Activated T-helper 1 cell treated with anti-CD3 and anti-CD28 coated beads, Interleukin-12 subunit alpha, Interleukin-12 subunit beta, Interleukin-2, Interleukin-4 antibody, amounts not matched to agents 30 ng/mL and 10 ng/mL and 1 ng/mL, durations not matched to agents 14 hours and 24 hours and 36 hours (primary cell): ENCODE measurements around the gene GPR17. TPM values are rescaled to one million over a fixed set of nuclear protein-coding genes. Genes with fewer than 3 reads are reported as not detected.

ENCODE experiments used
- DNase-seq: peaks from one replicate; pipeline ENCODE4 v3.0.0; 2021; ENCODE audit warnings: low spot score
- H3K27ac Mint-ChIP-seq: one replicate; pipeline ENCODE4 v1.8.0; 2021; ENCODE audit warnings: mild to moderate bottlenecking, mixed read lengths
- H3K27me3 Mint-ChIP-seq: one replicate; pipeline ENCODE4 v1.8.0; 2022; ENCODE audit warnings: mild to moderate bottlenecking, moderate library complexity, mixed read lengths; ENCODE audit not compliant: insufficient read depth
- H3K36me3 Mint-ChIP-seq: one replicate; pipeline ENCODE4 v1.8.0; 2021; ENCODE audit warnings: low read depth, mixed read lengths
- H3K4me1 Mint-ChIP-seq: one replicate; pipeline ENCODE4 v1.8.0; 2021; ENCODE audit warnings: low read depth, mixed read lengths
- H3K4me3 Mint-ChIP-seq: one replicate; pipeline ENCODE4 v1.8.0; 2021; ENCODE audit warnings: mild to moderate bottlenecking, moderate library complexity, mixed read lengths
- H3K9me3 Mint-ChIP-seq: one replicate; pipeline ENCODE4 v1.8.0; 2021; ENCODE audit warnings: mixed read lengths
- intact Hi-C: fragments of 100-400 bp; cut with micrococcal nuclease; formaldehyde crosslinking; loops from one replicate; pipeline ENCODE4 v1.15.1; 2024
- total RNA-seq: library from RNA; stranded (reverse); gene quantifications from 2 replicates; pipeline ENCODE4 v1.2.3, GENCODE V29; 2022

GPR17 gene
- total RNA-seq, 1 donor from 2014 or later = not detected

- intact Hi-C loops = no loop called here
- Mint-ChIP-seq H3K4me3 (no peak overlapping the region), H3K4me1 (peaks cover 5% of the 10 kb centered on the region), H3K9me3 (no peaks in the 10 kb centered on the region), H3K27me3 (peaks cover 2% of the 10 kb centered on the region), H3K27ac (no peak overlapping the region), H3K36me3 (no peaks in the 10 kb centered on the region)
- DNase-seq = no peak
Measured at GRCh38 chr2:127651971-127652550, 6.1 kb downstream of the GPR17 start.

DNA sequence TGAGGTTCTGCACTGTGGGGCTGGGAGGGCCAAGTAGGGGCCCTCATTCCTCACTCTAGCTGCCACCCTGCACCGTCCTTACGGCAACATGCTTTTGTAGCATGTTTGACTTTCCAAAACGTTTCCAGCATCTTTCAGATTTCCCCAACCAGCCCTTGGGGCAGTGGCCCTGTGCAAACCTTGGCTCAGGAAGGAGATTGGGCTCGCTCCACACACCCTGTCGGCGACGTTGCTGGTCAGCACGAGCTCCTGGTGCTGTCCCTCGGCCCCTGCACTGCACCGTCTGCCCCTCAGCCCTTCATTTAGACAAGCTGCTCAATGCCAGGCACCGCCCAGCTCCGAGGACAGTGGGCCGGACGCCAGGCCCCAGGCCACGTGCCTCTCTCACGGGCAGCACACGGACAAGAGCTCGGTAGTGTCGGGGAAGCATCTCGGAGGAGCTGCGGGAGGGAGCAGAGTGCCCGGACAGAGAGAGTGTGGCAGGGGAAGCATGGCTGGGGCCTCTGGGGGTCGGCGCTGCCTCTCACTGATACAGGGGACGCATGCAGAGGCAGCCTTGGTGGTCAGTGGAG is 6.9 kb downstream of the GPR17 start:
- intact Hi-C loops = no loop called here

GRCh38 chr2:127653421-127654083 is 7.6 kb downstream of the GPR17 start:
- H3K27ac Mint-ChIP-seq = no peak overlapping the region
- no peaks in the 10 kb centered on the region for H3K36me3 Mint-ChIP-seq
- no peak overlapping the region for H3K4me3 Mint-ChIP-seq
- peaks cover 2% of the 10 kb centered on the region for H3K27me3 Mint-ChIP-seq
- peaks cover 5% of the 10 kb centered on the region for H3K4me1 Mint-ChIP-seq
- no peaks in the 10 kb centered on the region for H3K9me3 Mint-ChIP-seq
- DNase-seq = no peak
- intact Hi-C loops = no loop called here

More for the DNA sequence above, 6.9 kb downstream of the GPR17 start:
- no peak overlapping the region for H3K4me3 Mint-ChIP-seq
- peaks cover 5% of the 10 kb centered on the region for H3K4me1 Mint-ChIP-seq
- peaks cover 2% of the 10 kb centered on the region for H3K27me3 Mint-ChIP-seq
- H3K36me3 Mint-ChIP-seq = no peaks in the 10 kb centered on the region
- no peaks in the 10 kb centered on the region for H3K9me3 Mint-ChIP-seq
- DNase-seq = no peak
- no peak overlapping the region for H3K27ac Mint-ChIP-seq

DNA sequence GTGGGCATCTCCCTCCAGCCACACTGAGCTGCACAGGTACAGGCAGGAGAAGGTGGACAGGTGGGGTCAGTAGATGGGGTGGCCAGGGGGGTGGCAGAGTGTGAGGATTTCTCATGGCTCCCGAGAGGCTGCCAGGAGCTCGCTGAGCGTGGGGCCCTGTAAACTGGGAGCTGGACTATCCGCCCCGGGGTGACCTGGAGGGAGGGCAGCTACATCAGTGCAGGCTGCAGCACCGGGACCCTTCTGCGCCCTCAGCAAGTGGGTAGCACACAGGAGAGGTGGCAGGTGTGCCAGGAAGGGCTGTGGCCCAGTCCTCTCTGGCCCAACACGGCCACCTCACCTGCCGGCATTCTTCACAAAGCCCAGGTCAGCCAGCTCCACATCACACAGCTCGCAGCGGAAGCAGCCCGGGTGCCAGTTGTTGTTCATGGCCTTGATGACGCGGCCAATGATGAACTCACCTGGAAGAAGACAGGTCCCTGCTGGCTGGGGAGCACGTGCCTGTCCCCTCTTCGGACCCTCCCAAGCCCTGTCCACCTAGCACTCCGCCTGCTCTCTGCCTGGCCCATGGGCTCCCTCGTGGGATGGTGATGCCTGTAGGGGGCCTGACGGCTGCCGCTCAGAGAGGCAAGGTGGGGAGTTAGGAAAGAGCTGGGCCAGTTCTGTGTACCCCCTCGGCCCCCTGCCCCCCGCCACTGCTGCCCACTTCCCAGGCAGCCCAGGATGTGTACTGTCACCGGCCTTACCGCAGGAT is 8.3 kb downstream of the GPR17 start:
- no peak for DNase-seq
- no peaks in the 10 kb centered on the region for H3K9me3 Mint-ChIP-seq
- no peak overlapping the region for H3K4me3 Mint-ChIP-seq
- no peaks in the 10 kb centered on the region for H3K36me3 Mint-ChIP-seq
- no peak overlapping the region for H3K27ac Mint-ChIP-seq
- intact Hi-C loops = no loop called here
- H3K27me3 Mint-ChIP-seq = peaks cover 2% of the 10 kb centered on the region
- H3K4me1 Mint-ChIP-seq = peaks cover 5% of the 10 kb centered on the region

DNA sequence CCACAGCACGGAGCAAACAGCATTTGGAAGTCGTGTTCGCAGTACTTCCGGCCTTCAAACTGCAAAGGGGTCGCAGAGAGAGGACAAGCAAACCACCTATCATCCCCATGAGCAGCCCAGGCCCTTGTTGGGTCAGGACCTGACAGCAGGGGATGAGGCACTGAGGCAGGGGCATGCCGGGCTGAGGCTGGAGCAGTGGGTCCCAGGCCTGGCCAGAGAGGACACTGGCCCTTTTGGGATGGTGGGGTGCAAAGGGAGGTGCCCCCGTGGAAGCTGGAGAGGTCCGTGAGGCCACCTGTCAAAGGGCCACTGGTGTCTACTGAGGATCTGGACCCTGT is 8.9 kb downstream of the GPR17 start:
- Mint-ChIP-seq H3K9me3 (no peaks in the 10 kb centered on the region), H3K27me3 (peaks cover 2% of the 10 kb centered on the region), H3K36me3 (no peaks in the 10 kb centered on the region), H3K4me3 (no peak overlapping the region), H3K4me1 (peaks cover under 1% of the 10 kb centered on the region), H3K27ac (no peak overlapping the region)
- intact Hi-C loops = no loop called here
- no peak for DNase-seq

DNA sequence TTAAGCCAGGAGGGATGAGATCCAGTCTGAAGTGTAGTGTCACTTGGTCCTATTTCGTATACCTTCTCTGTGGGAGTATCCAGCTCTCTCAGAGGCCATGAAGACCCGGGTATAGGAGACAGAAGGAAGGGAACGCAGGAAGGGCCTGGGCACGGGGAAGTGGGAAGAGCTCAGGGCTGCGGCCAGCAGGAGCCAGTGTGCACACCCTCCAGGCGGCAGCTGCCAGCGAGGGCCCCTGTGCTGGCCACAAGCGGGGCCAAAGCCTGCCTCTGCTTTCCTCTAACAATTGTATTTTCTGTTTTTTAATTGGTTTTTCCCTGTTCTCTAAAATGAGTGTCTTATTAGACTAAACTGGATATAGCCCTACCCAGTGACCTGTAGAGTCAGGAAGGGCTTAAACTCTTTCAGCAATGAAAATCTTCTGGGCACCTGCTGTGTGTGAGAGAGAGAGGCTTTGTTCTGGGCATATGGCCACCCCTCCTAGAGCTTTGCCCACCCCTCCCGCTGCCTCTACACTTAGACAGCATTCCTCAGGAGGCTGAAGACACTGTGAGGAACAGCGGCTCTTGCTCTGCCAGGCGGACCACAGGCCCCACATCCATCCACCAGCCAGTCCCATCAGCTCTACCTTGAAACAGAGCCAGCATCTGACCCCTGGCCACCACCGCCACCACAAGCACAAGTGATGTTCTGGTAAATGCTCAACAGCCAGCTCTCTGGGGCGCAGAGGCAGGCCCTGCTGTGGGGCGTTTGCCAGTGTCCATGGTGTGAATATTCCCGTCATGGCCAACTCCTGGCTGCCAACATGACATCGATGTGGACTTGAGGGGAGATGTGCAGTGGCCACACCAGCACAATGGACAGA is 9.5 kb downstream of the GPR17 start:
- no peak overlapping the region for H3K27ac Mint-ChIP-seq
- no peak overlapping the region for H3K4me3 Mint-ChIP-seq
- H3K4me1 Mint-ChIP-seq = no peaks in the 10 kb centered on the region
- intact Hi-C loops = no loop called here
- H3K27me3 Mint-ChIP-seq = peaks cover 2% of the 10 kb centered on the region
- H3K36me3 Mint-ChIP-seq = no peaks in the 10 kb centered on the region
- no peak for DNase-seq
- no peaks in the 10 kb centered on the region for H3K9me3 Mint-ChIP-seq

DNA sequence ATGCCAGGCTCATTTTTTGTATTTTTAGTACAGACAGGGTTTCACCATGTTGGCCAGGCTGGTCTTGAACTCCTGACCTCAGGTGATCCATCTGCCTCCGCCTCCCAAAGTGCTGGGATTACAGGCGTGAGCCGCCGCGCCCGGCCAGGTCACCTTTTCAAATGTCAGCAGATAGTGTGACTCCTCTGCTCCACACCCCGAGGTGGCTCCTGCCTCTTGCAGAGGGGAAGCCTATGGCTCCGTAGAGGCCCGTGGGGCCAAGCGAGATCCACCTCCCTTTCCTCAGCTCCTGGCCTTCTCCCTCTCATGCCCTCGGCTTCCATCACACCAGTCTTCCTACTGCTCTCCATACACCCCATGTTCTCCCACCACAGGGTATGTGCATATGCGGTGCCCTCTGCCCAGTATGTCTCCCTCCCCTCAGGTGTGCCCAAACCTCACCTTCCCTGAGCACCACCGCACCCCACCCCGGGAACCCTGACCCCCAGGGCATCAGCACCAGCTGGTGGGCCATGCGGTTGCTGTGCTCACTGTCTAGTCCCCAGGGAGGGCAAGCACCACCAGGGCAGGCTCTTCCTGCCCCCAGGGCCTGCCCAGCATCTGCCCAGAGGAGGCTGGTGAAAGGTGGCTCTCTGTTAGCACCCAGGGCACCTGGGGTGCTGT is 10.7 kb downstream of the GPR17 start:
- Mint-ChIP-seq H3K27ac (no peak overlapping the region), H3K36me3 (no peaks in the 10 kb centered on the region), H3K4me1 (no peaks in the 10 kb centered on the region), H3K27me3 (peaks cover 10% of the 10 kb centered on the region), H3K4me3 (no peak overlapping the region), H3K9me3 (no peaks in the 10 kb centered on the region)
- DNase-seq = no peak
- intact Hi-C loops = no loop called here

DNA sequence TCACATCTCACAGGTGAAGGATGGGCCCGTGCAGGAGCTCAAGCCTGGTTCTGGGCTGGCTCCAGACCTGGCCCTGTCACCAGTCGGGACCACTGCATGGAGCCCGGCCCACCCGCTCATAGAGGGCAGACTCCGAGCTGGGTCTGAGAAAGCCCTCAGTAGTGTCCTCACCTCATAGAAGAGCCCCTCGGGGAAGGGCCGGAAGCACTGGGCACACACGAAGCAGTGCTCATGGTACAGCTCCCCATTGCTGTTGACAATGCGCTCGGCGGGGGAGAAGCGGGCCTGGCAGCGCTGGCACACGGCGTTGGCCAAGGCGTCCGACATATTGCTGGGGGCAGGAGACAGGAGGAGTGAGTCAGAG is 11.3 kb downstream of the GPR17 start:
- Mint-ChIP-seq H3K36me3 (no peaks in the 10 kb centered on the region), H3K9me3 (no peaks in the 10 kb centered on the region), H3K27me3 (peaks cover 12% of the 10 kb centered on the region), H3K4me1 (no peaks in the 10 kb centered on the region), H3K27ac (no peak overlapping the region), H3K4me3 (no peak overlapping the region)
- intact Hi-C loops = no loop called here
- DNase-seq = no peak

- Mint-ChIP-seq H3K36me3 (no peaks in the 10 kb centered on the region), H3K9me3 (no peaks in the 10 kb centered on the region), H3K27ac (no peak overlapping the region), H3K4me1 (no peaks in the 10 kb centered on the region), H3K27me3 (peaks cover 18% of the 10 kb centered on the region), H3K4me3 (no peak overlapping the region)
- intact Hi-C loops = no loop called here
- DNase-seq = no peak
Measured at GRCh38 chr2:127658146-127658545, 12.2 kb downstream of the GPR17 start.

DNA sequence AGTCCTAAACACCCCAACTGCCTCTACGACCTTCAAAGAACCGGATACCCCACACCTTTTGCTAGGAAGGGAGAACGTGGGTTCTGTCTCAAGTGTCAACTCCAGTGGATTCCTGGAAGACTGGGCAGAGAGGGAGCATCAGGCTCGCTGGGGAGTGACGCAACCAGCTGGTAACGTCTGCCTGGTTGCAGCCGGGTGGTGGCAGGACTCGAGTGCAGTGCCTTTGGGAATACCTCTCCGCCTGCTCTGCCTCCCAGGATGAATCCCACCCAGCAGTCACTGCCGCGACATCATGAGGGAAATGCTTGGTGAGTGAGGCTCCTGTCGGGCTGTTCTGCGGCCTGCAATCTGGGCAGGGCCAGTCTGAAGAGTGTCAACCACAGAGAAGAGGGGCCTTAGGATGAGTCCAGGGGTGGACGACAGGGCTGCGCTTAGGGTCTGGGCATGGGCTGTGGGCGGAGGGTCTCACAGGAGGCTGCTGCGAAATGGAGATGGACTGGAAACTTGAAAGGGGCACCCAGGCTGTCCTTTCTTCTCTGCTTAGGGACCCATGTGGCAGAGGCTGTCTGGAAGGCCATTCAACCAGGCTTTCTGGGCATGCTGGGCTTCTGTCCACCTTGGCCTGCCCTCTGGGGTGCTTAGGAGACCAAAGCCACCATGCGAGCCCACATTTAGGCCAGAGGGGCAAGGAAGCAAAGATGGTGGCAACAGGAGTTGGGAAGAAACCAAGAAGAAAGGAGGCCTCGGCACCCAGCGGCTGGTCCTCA is 12.9 kb downstream of the GPR17 start:
- DNase-seq = no peak
- Mint-ChIP-seq H3K27me3 (peaks cover 23% of the 10 kb centered on the region), H3K4me1 (no peaks in the 10 kb centered on the region), H3K27ac (no peak overlapping the region), H3K9me3 (no peaks in the 10 kb centered on the region), H3K4me3 (no peak overlapping the region), H3K36me3 (no peaks in the 10 kb centered on the region)
- intact Hi-C loops = no loop called here

GRCh38 chr2:127659408-127660290 is 13.7 kb downstream of the GPR17 start:
- no peak overlapping the region for H3K4me3 Mint-ChIP-seq
- intact Hi-C loops = no loop called here
- H3K27me3 Mint-ChIP-seq = peaks cover 27% of the 10 kb centered on the region
- DNase-seq = no peak
- no peaks in the 10 kb centered on the region for H3K36me3 Mint-ChIP-seq
- H3K27ac Mint-ChIP-seq = no peak overlapping the region
- no peaks in the 10 kb centered on the region for H3K4me1 Mint-ChIP-seq
- no peaks in the 10 kb centered on the region for H3K9me3 Mint-ChIP-seq
